ENCODE measurements around the gene AGAP1. TPM values are rescaled to one million over a fixed set of nuclear protein-coding genes. Genes with fewer than 3 reads are reported as not detected.
A peak's percentile ranks its signal among the peaks of the same experiment; 100 is the strongest.

AGAP1 gene
- total RNA-seq, 1 donor from 2014 or later: 43.8 TPM

GRCh38 chr2:235784788-235785187 is 290.9 kb downstream of the AGAP1 start:
- Mint-ChIP-seq H3K36me3 (ENCODE audit: unreplicated experiment) (peaks cover 16% of the 10 kb centered on the region), H3K9me3 (ENCODE audit: unreplicated experiment) (no peaks in the 10 kb centered on the region), H3K4me3 (ENCODE audit: unreplicated experiment) (no peak overlapping the region), H3K27ac (ENCODE audit: unreplicated experiment) (no peak overlapping the region), H3K4me1 (ENCODE audit: unreplicated experiment) (no peaks in the 10 kb centered on the region), H3K27me3 (ENCODE audit: unreplicated experiment) (no peaks in the 10 kb centered on the region)
- no peak for DNase-seq (ENCODE audit: extremely low spot score, unreplicated experiment)
- TF ChIP-seq, protein P1, sequence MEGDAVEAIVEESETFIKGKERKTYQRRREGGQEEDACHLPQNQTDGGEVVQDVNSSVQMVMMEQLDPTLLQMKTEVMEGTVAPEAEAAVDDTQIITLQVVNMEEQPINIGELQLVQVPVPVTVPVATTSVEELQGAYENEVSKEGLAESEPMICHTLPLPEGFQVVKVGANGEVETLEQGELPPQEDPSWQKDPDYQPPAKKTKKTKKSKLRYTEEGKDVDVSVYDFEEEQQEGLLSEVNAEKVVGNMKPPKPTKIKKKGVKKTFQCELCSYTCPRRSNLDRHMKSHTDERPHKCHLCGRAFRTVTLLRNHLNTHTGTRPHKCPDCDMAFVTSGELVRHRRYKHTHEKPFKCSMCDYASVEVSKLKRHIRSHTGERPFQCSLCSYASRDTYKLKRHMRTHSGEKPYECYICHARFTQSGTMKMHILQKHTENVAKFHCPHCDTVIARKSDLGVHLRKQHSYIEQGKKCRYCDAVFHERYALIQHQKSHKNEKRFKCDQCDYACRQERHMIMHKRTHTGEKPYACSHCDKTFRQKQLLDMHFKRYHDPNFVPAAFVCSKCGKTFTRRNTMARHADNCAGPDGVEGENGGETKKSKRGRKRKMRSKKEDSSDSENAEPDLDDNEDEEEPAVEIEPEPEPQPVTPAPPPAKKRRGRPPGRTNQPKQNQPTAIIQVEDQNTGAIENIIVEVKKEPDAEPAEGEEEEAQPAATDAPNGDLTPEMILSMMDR (IDR thresholded peaks at IDR 0.05): no peak

DNA sequence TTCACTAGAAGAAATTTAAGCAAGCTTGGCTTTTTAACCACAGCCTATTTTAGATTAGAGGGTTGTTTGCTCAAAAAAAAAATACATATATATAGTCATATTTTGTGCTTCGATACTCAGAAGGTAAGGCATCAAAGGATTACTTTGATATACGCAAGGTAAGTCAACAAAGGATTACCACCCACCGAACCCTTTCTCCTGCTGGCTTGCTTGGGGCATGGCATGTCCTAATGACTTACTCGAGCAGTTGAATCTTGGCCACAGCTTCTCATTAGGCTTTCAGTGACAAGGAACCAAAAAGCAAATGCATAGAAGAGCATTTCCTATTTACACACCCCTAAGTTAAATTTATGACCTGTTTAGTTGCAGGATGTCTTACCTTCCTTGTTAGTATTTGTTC is 295.7 kb downstream of the AGAP1 start:
- DNase-seq (ENCODE audit: extremely low spot score, unreplicated experiment): no peak
- TF ChIP-seq, protein P1 (IDR thresholded peaks at IDR 0.05): no peak
- Mint-ChIP-seq H3K27ac (ENCODE audit: unreplicated experiment) (no peak overlapping the region), H3K9me3 (ENCODE audit: unreplicated experiment) (no peaks in the 10 kb centered on the region), H3K4me1 (ENCODE audit: unreplicated experiment) (no peaks in the 10 kb centered on the region), H3K27me3 (ENCODE audit: unreplicated experiment) (no peaks in the 10 kb centered on the region), H3K36me3 (ENCODE audit: unreplicated experiment) (peaks cover 12% of the 10 kb centered on the region), H3K4me3 (ENCODE audit: unreplicated experiment) (no peak overlapping the region)

DNA sequence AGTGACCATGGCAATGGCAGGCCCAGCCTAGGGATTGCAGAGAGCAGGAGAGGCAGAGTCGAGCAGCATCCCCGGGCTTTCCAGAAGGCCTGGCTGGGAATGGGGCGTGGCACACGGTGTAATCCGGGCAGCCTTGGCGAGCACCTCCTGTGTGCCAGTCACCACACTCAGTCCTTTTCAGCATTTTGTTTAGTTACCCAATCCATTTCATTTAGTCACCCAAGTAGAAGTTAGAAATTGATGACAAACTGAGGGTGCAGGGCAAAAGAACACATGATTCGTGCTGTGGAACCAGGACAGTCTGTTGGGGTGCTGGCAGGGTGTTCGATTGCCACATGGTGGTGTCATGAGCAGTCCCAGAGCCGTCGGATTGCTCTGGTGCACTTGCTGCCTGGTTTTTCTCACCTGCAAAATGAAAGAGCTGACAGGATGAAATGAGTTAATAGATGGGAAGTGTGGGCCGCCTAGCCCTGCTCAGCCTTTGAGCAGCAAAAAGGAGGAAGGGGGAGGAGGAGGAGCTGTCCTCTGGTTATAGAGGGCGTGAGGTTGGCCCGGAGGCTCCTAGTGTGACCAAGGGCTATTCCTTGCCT is 299.4 kb downstream of the AGAP1 start:
- Mint-ChIP-seq H3K4me1 (ENCODE audit: unreplicated experiment) (no peaks in the 10 kb centered on the region), H3K4me3 (ENCODE audit: unreplicated experiment) (no peak overlapping the region), H3K27ac (ENCODE audit: unreplicated experiment) (no peak overlapping the region), H3K9me3 (ENCODE audit: unreplicated experiment) (no peaks in the 10 kb centered on the region), H3K36me3 (ENCODE audit: unreplicated experiment) (peaks cover 11% of the 10 kb centered on the region), H3K27me3 (ENCODE audit: unreplicated experiment) (no peaks in the 10 kb centered on the region)
- peak; percentile 79 for DNase-seq (ENCODE audit: extremely low spot score, unreplicated experiment)
- TF ChIP-seq, protein P1 (IDR thresholded peaks at IDR 0.05): peak; percentile 58

DNA sequence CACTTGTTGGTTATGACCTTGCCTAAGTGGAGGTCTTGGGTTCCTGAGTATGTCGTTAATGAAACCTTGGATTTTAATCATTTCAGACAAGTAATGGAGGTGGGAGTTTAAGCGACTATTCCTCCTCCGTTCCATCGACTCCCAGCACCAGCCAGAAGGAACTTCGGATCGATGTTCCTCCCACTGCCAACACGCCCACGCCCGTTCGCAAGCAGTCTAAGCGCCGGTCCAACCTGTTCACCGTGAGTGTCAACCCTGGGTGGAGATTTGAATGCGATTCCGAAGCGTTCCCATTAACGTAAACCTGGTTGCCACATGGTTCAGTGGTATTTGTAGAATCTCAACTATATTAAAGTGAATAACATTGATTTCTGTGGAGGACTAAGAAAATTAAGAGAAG is 305.4 kb downstream of the AGAP1 start:
- Mint-ChIP-seq H3K4me1 (ENCODE audit: unreplicated experiment) (no peaks in the 10 kb centered on the region), H3K27ac (ENCODE audit: unreplicated experiment) (no peak overlapping the region), H3K4me3 (ENCODE audit: unreplicated experiment) (no peak overlapping the region), H3K9me3 (ENCODE audit: unreplicated experiment) (no peaks in the 10 kb centered on the region), H3K27me3 (ENCODE audit: unreplicated experiment) (no peaks in the 10 kb centered on the region), H3K36me3 (ENCODE audit: unreplicated experiment) (peaks cover 30% of the 10 kb centered on the region)
- DNase-seq (ENCODE audit: extremely low spot score, unreplicated experiment): no peak
- TF ChIP-seq, protein P1 (IDR thresholded peaks at IDR 0.05): no peak

DNA sequence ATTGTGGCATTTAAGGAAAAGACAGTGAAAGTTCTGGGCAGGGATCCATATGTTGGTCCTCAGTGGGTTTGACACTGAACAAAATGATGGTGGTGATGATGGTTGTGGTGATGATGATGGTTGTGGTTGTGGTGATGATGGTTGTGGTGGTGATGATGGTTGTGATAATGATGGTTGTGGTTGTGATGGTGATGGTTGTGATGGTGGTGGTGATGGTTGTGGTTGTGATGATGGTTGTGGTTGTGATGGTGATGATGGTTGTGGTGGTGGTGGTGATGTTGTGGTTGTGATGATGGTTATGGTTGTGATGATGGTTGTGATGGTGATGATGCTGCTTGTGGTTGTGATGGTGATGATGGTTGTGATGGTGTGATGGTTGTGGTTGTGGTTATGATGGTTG is 308.7 kb downstream of the AGAP1 start:
- no peak overlapping the region for H3K4me3 Mint-ChIP-seq (ENCODE audit: unreplicated experiment)
- no peaks in the 10 kb centered on the region for H3K4me1 Mint-ChIP-seq (ENCODE audit: unreplicated experiment)
- H3K27ac Mint-ChIP-seq (ENCODE audit: unreplicated experiment): no peak overlapping the region
- no peak for DNase-seq (ENCODE audit: extremely low spot score, unreplicated experiment)
- H3K36me3 Mint-ChIP-seq (ENCODE audit: unreplicated experiment): peaks cover 45% of the 10 kb centered on the region
- no peaks in the 10 kb centered on the region for H3K27me3 Mint-ChIP-seq (ENCODE audit: unreplicated experiment)
- TF ChIP-seq, protein P1 (IDR thresholded peaks at IDR 0.05): no peak
- H3K9me3 Mint-ChIP-seq (ENCODE audit: unreplicated experiment): no peaks in the 10 kb centered on the region

All from osteocyte (in vitro differentiated cells).